Stimulated activated CD4-positive, alpha-beta T cell treated with anti-CD3 and anti-CD28 coated beads, Interleukin-4, amount 100 ng/mL, for 1 hour (primary cell): Measurements from ENCODE around the gene MMP13.
"Not testable (repeated sequence)": the region's sequence is repeated elsewhere in the genome, so short reads cannot be mapped to it uniquely, and the experiment has no call there.

Experiments used
- DNase-seq: peaks from one replicate; pipeline ENCODE4 v3.0.0-alpha.2; 2020

Gene MMP13

DNA sequence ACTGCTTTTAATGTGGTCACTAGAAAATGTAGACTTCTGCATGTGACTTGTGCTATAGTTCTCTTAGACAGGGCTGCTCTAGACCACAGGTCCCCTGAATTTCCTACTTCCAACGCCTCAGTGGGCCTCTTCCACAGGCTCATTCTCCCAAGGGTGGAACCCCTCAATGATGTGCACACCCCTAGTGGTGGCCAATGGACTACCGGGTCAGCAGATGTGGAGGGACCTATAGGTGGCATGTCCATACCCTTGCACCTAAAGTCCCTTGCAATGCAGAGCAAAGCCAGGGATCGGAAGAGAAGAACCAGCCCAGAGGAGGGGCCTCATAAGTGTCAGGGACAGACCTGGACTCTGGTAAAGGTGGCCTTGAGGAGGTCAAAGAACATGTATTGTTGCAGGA lies 20.0 kb downstream of the MMP13 start:
- DNase-seq: no peak

- no peak for DNase-seq
Observed at GRCh38 chr11:102934735-102935134, 20.8 kb downstream of the MMP13 start.

DNA sequence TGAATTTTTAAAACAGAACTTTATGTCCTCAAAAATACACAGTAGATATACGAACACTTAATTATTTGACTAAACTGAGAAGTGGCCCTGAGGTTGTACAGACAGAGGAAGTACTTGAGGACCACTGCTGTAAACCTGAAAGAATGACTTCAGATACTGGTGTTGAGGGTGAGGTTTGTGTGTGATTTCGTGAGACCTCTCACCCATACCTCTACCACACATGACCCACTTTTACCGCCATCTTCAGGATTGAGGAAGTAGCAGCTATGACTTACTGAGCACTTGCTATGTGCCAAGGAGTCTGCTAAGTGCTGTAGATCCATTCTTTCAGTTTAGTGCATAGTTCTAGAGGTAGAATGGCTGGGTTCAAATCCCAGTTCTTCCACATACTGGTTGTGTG lies 21.9 kb downstream of the MMP13 start:
- no peak for DNase-seq

- DNase-seq: no peak
Observed at GRCh38 chr11:102932678-102933077, 22.9 kb downstream of the MMP13 start.

DNA sequence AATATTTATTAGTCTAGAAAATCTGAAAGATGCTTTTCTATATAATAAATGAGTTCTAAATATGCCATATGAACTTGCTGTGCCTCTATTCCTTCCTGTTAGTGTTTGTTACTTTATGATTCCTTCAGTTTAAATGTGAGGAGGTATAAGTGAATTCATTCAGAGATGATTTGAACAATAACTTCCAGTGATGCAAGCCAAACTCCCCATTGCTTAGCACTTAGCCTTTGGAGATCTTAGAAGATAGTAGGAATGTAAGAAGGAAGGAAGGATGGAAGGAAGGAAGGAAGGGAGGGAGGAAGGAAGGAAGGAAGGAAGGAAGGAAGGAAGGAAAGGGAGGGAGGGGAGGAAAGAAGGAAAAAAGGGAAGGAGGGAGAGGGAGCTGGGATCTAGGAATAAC lies 25.1 kb downstream of the MMP13 start:
- no peak for DNase-seq

GRCh38 chr11:102929972-102930371 lies 25.6 kb downstream of the MMP13 start:
- DNase-seq: no peak

DNA sequence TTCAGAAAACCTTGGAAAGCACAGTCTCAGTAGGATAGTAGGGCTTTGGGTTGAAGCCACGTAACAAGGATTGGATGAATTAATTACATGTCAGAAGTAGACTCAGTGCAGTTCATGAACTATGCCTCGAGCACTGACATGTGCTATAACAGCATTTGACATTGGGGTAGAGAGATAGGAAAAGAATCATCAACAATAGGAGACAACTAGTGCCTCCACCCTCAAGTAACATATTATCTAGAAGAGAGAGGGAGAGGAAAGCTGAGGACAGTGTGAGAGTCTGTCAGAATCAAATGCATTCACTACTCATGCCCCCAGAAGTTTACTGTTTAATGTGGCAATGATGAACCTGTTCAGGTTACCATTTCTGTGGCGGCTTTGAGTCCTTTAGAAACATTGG lies 26.4 kb downstream of the MMP13 start:
- no peak for DNase-seq

DNA sequence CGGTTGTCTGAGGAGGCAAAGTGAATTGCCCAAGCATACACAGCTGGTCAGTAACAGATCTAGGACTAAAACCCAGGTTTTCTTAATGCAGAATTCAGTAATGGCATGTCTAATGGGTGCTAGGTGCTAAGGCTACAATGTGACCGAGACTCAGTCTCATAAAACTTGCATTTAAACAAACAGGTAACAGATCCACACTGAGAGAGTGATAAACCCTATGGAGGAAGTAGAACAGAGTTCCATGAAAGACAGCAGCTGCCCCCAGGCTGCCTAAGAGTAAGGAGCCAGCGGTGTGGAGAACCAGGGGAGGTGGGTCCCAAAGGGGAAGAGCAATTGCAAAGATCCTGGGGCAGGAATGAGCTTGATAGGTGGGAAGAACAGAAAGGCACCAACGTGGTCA lies 27.3 kb downstream of the MMP13 start:
- no peak for DNase-seq

DNA sequence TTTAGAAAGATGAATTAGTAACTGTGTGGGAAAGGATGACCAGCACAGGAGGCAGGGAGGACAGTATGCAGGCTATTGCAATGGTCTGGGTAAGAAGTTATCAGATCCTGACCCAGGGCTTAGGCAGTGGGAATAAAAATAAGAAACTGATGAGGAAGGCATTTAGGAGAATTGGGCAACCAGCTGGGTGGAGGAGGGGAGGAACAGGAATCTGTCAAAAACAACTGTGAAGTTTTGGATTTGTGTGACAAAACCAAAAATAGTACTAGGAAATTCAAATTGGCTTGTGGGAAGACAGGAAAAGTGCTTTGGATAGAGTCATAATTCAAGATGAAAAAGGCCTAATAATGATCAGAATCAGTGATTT lies 27.9 kb downstream of the MMP13 start:
- no peak for DNase-seq

DNA sequence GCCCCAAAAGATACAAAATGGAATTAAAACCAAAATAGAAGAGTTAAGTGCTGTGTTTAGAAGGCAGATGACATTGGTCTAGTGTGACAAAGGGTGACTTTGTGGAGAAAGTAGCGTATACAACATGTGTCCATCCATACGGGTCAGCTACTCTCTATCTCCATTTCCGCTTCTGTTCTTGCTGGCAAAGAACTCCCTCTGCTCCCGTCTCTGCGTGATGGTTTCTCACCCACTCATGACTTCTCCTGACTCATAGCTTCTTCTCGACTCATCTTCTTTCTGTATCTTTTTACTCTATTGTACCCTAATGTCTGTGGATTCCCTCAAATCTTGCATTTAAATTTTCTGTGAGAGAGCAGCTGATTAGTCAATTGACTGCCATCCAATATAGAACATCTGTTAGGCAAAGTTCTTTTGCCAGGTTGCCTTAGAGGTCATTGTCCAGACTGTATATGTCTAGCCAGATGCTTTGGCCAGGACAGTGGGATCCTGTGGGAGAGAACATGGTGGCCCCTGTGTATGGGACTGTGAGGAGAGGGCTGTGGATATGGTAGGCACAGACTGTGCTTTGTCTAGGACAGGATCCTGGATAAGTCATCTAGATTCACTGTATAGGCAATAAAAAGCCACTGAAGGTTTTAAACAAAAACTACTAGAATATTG lies 28.4 kb downstream of the MMP13 start:
- DNase-seq: no peak

GRCh38 chr11:102926517-102926916 lies 29.0 kb downstream of the MMP13 start:
- no peak for DNase-seq

DNA sequence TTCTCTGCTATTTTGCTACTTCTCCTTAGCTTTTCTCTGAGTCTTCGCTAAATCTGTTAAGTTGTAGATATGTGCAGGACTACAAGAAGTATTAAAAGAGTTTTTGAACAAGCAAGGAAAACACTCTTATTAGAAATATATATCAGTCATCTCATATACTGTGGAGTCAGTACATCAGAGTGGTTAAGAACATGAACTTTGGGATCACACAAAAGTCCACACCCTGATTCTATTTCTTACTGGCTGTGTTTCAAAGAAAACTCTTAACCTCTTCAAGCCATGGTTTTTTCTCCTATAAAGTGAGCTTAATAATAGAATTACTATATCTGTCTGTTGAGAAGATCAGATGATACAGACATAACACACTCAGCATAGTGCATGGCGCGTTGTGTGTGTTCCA lies 29.5 kb downstream of the MMP13 start:
- DNase-seq: no peak

DNA sequence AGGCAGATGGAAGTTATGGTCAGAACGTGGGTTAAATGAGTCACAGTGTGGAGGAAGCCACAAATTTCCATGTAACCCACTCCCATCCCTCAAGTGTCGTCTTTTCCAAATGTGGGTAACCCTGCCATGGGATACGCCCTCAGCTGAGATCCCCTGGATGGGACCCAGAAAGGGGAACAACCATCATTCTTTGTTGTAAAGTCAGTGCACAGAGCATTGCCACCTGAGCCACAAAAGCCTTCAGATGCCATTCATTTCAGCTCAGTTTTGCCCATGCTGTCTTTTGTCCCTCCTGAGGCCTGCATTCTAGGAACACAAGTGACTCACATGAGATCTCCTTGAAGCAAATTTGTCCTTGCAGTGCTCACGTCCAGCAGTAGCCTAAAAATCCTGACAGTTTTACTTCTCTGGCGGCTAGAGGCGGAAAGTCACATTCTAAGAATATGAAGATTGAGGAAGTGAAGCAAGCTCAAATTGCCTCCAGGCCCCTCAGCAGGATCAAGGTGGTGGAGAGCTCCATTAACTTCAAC lies 30.6 kb downstream of the MMP13 start:
- no peak for DNase-seq

DNA sequence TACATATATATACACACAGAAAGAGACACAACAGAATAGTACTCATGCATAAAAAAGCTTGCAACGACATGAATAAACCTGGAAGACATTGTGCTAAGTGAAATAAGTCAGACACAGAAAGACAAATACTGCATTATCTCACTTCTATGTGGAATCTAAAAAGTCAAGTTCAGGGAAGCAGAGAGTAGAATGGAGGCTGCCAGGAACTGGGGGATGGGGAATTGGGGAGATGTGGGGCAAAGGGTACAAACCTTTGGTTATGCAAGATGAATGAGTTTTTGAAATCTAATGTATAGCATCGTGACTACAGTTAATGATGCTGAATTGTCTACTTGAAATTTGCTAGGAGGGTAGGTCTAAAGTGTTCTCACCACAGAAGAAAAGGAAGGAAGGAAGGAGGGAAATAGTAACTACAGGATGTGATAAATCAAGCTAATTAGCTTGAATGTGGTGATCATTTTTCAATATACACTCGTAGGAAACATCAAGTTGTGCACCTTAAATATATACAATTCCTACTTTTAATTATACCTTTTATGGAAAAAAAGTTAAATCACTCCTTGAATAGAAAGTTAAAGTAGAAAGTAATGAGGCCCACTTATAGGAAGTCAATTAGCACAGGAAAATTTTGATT lies 33.8 kb downstream of the MMP13 start:
- no peak for DNase-seq

GRCh38 chr11:102920118-102920684 lies 35.3 kb downstream of the MMP13 start:
- DNase-seq: no peak

- DNase-seq: no peak
Observed at GRCh38 chr11:102915044-102915375, 40.5 kb downstream of the MMP13 start.

DNA sequence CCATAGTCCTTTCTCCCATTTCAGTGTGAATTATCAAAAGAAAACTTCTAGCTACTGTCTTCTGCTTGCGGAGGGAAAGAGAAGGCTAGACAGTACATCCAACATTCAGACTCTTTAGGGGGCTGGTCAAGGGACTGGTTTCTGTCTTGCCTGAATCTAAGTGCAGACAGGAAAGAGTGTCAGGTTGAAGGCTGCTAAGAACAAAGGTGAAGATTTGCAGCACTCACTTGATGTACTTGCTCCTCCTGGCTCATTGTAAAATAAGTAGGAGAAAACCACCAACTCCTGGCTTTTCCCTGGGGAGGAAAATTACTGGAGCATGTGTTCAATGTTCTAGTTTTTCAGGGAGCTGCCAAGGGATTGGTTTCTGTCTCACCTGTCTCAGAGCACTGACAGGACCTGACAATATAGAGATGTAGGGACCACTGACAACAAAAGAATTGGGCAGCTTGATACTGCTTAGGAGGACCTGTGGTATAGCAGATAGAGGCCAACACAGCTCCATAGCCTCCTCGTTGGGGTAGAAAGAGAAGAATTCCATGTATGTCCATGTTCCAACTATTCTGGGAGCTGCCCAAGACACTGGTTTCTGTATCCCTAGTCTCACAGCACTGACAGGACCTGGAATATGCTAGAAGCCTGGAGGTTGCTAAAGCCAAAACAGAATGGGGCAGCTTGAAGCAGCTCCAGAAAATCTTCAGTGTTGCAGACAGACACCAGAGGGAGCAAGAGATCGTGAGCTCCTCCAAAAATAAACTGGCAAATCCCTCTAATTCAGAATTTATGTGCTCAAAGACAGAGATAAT lies 41.1 kb downstream of the MMP13 start:
- DNase-seq: no peak

DNA sequence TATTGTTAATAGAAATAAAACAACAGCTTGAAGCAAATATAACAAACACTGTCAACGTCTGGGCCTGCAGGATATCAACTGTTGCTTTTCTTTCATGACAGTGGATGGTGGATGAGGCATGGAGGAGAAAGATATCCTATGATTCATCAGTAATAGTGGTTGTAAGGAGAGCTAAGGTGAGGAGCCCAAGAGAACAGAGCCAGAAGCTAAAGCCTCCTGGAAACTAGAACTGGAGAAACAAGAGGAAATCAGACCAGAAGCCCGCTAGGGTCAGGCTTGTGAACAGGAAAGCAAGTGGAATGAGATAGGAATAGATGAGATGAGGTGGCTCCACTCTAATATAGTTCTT lies 43.1 kb downstream of the MMP13 start:
- DNase-seq: no peak

DNA sequence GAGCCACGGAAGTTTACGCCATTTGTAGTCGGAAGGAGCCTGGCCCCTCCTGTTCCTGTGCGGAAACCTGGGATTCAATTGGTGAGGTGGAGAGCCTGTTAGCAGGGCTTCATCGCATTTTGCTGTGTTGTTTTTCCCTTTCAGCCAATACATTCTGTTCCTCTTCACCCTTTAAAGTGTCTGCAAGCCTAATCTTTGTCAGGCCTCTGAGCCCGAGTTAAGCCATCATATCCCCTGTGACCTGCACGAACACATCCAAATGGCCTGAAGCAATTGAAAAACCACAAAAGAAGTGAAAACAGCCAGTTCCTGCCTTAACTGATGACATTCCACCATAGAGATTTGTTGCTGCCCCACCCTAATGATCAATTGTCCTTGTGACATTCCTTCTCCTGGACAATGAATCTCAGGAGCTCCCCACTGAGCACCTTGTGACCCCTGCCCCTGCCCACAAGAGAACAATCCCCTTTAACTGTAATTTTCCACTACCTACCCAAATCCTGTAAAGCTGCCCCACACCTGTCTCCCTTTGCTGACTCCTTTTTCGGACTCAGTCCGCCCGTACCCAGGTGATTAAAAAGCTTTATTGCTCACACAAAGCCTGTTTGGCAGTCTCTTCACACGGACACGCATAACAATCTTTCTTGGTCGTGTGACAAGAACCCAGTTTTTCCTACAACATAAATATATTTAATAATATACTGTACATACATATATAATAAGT lies 43.6 kb downstream of the MMP13 start:
- no peak for DNase-seq

DNA sequence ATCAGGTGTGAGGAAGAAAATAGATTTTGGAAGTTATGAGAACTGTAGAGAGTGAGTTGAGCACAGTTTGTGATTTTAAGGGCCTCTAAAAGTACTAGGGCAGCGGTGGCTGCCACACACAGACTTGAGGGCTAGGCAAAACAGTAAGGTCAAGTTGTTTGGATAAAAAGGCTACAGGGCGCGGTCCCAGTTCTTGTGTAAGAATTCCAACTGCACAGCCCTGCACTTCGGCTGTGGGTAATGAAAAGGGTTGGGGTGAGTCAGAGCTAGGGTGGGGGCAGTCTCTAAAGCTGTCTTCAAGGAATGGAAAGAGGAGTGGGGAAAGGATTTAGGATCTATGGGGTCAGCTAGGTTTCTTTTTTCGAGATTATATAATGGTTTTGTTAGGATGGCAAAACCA lies 49.7 kb downstream of the MMP13 start:
- not testable (repeated sequence) for DNase-seq

DNA sequence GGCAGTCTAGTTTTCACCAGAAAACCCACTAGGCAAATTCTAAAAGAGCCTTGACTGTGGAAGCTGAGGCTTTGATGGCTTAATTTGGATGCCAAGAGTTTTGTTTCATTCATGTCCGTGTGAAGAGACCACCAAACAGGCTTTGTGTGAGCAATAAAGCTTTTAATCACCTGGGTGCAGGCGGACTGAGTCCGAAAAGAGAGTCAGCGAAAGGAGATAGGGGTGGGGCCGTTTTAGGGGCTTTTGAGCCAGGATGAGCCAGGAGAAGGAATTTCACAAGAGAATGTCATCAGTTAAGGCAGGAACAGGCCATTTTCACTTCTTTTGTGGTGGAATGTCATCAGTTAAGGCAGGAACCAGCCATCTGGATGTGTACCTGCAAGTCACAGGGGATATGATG lies 51.6 kb downstream of the MMP13 start:
- DNase-seq: not testable (repeated sequence)

DNA sequence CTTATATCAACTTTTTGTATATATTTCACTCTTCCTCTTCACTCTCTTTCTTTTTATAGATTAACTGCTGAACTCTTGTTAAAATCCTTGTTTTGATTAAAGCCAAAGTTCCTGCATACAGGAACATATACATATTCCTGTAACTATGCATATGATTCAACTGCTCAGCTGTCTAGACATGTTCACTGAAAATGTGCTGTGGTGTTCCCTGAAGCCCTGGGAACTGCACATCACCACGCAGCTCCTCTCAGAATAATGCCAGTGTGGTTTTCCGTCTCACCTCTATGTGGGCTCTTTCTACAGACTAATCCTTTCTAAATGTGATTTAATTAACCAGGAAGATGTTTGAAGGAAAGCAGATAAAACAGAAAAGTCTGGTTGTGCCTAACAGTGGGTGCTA lies 55.2 kb downstream of the MMP13 start:
- DNase-seq: no peak
